ENCODE results near the gene ZNF787. TPM values are rescaled to one million over a fixed set of nuclear protein-coding genes. Genes with fewer than 3 reads are reported as not detected.
"Not testable (repeated sequence)": the region's sequence is repeated elsewhere in the genome, so short reads cannot be mapped to it uniquely, and the experiment has no call there.

Gene ZNF787
- polyA plus RNA-seq, 1 donor, result 33.3 TPM

DNA sequence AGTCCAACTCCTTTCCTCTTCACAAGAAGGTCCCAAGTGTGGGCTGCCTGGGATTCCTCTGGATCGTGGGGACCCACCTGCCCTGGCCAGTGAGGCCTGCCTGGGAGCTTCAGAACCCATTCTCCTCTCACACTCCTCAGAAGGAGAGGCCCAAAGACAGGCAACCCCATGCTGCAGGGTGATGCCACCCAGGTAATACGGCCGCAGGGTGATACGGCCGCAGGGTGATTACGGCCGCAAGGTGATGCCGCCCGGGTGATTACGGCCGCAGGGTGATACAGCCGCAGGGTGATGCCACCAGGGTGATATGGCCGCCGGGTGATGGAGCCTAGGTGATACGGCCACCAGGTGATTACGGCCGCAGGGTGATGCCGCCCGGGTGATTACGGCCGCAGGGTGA is 22.9 kb downstream of the ZNF787 start:
- H3K36me3 ChIP-seq (ENCODE audit: control insufficient read depth, insufficient read depth, low read length), result peaks cover 59% of the 10 kb centered on the region
- no CpG with 5 or more reads among the region's 21 CpGs for WGBS (ENCODE audit: insufficient coverage, low lambda C conversion rate)
- H3K27ac ChIP-seq (ENCODE audit: low read length); H3K4me1 ChIP-seq (ENCODE audit: control insufficient read depth, insufficient read depth, low read length); DNase-seq; H3K4me3 ChIP-seq (ENCODE audit: low read length); H3K27me3 ChIP-seq (ENCODE audit: control insufficient read depth, insufficient read depth, low read length): not testable (repeated sequence)
- H3K9me3 ChIP-seq (ENCODE audit: control insufficient read depth, low read depth, low read length), result peaks cover 16% of the 10 kb centered on the region

DNA sequence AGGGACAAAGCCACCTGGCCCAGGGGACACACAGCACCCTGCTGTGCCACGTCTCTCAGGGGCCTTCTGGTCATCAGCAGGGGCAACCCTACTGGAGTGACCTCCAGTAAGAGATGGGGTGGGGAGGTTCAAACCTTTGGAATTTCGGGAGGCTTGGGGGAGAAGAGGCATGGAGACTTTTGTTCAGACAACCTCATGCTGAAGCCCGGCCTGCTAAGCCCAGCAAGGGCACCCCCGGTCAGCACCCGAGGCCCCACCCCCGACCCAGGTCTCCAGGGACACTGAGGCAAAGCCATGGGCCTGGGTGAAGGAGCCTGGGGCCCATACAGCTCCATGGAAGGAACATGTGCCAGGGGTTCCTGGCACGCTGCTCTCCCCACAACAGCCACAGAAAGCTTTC is 23.3 kb downstream of the ZNF787 start:
- no CpG with 5 or more reads among the region's 7 CpGs for WGBS (ENCODE audit: insufficient coverage, low lambda C conversion rate)
- no peak for DNase-seq
- Histone ChIP-seq H3K9me3 (ENCODE audit: control insufficient read depth, low read depth, low read length) (peaks cover 16% of the 10 kb centered on the region), H3K36me3 (ENCODE audit: control insufficient read depth, insufficient read depth, low read length) (peaks cover 61% of the 10 kb centered on the region), H3K27ac (ENCODE audit: low read length) (no peak overlapping the region), H3K4me3 (ENCODE audit: low read length) (no peak overlapping the region), H3K27me3 (ENCODE audit: control insufficient read depth, insufficient read depth, low read length) (no peaks in the 10 kb centered on the region), H3K4me1 (ENCODE audit: control insufficient read depth, insufficient read depth, low read length) (no peaks in the 10 kb centered on the region)

DNA sequence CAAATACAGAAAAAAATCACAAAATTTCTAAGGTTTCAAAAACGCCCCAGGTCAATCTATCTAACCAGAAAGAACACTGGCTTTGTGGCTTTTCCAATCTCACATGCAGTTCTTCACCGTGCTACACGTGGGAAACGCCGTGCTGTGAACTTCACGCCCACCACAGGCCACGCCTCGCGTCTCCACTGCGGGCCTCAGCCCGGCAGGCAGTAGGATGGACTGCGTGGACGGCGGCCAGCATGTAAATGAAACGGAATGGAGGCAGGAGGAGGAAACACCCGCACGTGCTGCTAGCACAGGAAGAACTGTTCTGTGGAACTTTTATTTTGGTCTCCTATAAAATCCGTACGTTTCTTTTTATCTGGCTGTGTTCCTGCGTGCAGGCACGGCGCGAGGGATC is 23.8 kb downstream of the ZNF787 start:
- Histone ChIP-seq H3K4me1 (ENCODE audit: control insufficient read depth, insufficient read depth, low read length) (no peaks in the 10 kb centered on the region), H3K27me3 (ENCODE audit: control insufficient read depth, insufficient read depth, low read length) (no peaks in the 10 kb centered on the region), H3K4me3 (ENCODE audit: low read length) (no peak overlapping the region), H3K9me3 (ENCODE audit: control insufficient read depth, low read depth, low read length) (peaks cover 18% of the 10 kb centered on the region), H3K36me3 (ENCODE audit: control insufficient read depth, insufficient read depth, low read length) (peaks cover 61% of the 10 kb centered on the region), H3K27ac (ENCODE audit: low read length) (no peak overlapping the region)
- WGBS (ENCODE audit: insufficient coverage, low lambda C conversion rate), result no CpG with 5 or more reads among the region's 23 CpGs
- DNase-seq, result no peak

DNA sequence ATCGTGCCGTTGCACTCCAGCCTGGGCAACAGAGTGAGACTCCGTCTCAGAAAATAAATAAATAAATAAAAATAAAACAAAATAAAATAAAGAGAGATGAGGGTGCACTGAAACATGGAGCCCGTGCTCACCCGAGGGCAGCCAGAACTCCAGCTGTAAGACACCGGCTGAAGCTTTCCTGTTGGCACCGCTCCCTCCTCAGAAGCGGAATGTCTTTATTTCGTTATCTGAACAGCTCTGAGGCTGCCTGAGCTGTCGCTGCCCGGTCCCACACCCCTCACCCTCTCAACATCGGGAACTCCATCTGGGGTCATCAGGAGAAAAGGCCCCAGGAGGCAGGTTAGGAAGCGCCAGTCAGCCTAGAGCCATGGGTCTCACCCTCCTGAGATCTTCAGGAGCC is 24.4 kb downstream of the ZNF787 start:
- no peak overlapping the region for H3K27ac ChIP-seq (ENCODE audit: low read length)
- no CpG with 5 or more reads among the region's 13 CpGs for WGBS (ENCODE audit: insufficient coverage, low lambda C conversion rate)
- no peak for DNase-seq
- no peaks in the 10 kb centered on the region for H3K4me1 ChIP-seq (ENCODE audit: control insufficient read depth, insufficient read depth, low read length)
- peaks cover 21% of the 10 kb centered on the region for H3K9me3 ChIP-seq (ENCODE audit: control insufficient read depth, low read depth, low read length)
- no peak overlapping the region for H3K4me3 ChIP-seq (ENCODE audit: low read length)
- peaks cover 55% of the 10 kb centered on the region for H3K36me3 ChIP-seq (ENCODE audit: control insufficient read depth, insufficient read depth, low read length)
- no peaks in the 10 kb centered on the region for H3K27me3 ChIP-seq (ENCODE audit: control insufficient read depth, insufficient read depth, low read length)

DNA sequence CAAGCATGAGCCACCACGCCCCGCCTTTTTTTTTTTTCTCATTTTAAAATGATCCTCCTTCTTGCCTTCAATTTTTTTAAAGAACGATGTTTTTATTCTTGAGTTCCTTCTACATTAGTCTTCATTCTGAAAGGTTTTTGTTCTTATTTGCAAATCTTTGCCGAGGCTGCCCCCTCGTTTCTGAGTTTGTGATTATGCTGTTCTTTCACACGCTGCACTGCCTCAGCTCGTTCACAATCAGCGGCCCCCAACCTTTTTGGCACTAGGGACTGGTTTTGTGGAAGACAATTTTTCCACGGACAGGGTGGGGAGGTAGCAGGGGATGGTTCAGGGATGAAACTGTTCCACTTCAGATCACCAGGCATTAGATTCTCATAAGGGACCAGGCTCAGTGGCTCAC is 26.6 kb downstream of the ZNF787 start:
- no peaks in the 10 kb centered on the region for H3K4me1 ChIP-seq (ENCODE audit: control insufficient read depth, insufficient read depth, low read length)
- peaks cover 54% of the 10 kb centered on the region for H3K36me3 ChIP-seq (ENCODE audit: control insufficient read depth, insufficient read depth, low read length)
- WGBS (ENCODE audit: insufficient coverage, low lambda C conversion rate), result 100% methylated on average over 3 of the region's 9 CpGs
- H3K27ac ChIP-seq (ENCODE audit: low read length), result no peak overlapping the region
- H3K9me3 ChIP-seq (ENCODE audit: control insufficient read depth, low read depth, low read length), result peaks cover 16% of the 10 kb centered on the region
- no peak for DNase-seq
- no peaks in the 10 kb centered on the region for H3K27me3 ChIP-seq (ENCODE audit: control insufficient read depth, insufficient read depth, low read length)
- H3K4me3 ChIP-seq (ENCODE audit: low read length), result no peak overlapping the region

DNA sequence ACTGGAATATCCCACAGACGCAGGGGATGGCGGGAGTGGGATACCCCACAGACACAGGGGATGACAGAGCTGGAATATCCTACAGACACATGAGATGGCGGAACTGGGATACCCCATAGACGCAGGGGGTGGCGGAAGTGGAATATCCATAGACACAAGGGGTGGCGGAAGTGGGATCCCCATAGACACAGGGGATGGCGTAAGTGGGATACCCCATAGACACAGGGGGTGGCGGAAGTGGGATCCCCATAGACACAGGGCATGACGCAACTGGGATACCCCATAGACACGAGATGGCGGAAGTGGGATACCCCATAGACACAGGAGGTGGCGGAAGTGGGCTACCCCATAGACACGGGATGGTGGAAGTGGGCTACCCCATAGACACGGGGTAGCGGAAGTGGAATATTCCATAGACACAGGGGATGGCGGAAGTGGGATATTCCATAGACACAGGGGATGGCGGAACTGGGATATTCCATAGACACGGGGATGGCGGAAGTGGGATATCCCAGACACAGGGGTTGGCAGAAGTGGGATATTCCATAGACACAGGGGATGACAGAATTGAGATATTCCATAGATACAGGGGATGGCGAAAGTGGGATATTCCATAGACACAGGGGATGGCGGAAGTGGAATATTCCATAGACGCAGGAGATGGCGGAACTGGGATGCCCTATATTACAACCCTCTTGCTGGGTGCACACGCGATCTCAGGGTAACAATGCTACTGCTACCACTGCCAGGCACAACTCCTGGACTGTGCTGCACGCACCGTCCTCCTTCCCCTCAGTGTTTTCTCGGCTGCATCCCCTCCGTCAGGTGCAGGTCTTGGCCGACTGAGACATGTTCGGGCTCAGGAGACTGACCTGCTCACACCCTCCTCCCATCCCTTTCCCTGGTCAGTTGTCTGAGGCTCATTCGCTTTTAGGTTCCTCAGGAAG is 28.1 kb downstream of the ZNF787 start:
- WGBS (ENCODE audit: insufficient coverage, low lambda C conversion rate), result 100% methylated on average over 5 of the region's 32 CpGs
- H3K9me3 ChIP-seq (ENCODE audit: control insufficient read depth, low read depth, low read length), result peaks cover 6% of the 10 kb centered on the region
- H3K36me3 ChIP-seq (ENCODE audit: control insufficient read depth, insufficient read depth, low read length), result peaks cover 49% of the 10 kb centered on the region
- no peaks in the 10 kb centered on the region for H3K4me1 ChIP-seq (ENCODE audit: control insufficient read depth, insufficient read depth, low read length)
- H3K27ac ChIP-seq (ENCODE audit: low read length), result no peak overlapping the region
- no peaks in the 10 kb centered on the region for H3K27me3 ChIP-seq (ENCODE audit: control insufficient read depth, insufficient read depth, low read length)
- no peak overlapping the region for H3K4me3 ChIP-seq (ENCODE audit: low read length)
- DNase-seq, result no peak

DNA sequence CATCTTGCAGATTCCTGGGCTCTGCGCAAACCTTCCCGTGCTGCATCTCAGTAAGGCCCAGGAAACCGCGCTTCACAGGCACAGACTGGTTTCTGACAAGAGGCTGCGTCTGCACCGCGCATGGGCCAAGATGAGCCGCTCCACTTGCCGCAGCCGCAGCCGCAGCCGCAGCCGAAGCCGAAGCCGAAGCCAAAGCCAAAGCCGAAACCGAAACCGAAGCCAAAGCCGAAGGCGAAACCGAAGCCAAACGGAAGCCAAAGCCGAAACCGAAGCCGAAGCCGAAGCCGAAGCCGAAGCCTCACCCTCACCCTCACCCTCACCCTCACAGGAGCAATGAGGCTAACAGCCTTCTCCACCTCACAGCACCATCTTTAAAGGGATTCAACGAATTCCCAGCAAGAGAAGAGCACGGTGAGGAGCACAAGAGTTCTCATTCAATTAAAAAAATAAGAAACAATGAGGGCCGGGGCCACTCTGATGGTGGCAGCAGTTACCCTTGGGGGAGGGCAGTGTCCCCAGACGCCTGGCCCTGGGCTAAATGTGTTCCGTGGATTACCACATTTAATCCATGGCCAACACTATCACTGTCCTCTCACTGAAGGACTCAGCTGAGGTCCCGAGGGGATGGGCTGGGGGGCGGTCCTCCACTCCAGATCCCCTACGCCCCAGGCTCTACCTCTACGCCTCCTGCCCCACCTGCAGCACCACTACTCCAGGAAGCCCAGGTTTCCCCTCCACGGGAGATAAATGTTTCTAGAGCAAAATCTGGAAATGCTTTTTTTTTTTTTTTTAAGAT is 29.1 kb downstream of the ZNF787 start:
- no peak for DNase-seq
- Histone ChIP-seq H3K27ac (ENCODE audit: low read length) (no peak overlapping the region), H3K9me3 (ENCODE audit: control insufficient read depth, low read depth, low read length) (peaks cover 6% of the 10 kb centered on the region), H3K4me1 (ENCODE audit: control insufficient read depth, insufficient read depth, low read length) (no peaks in the 10 kb centered on the region), H3K27me3 (ENCODE audit: control insufficient read depth, insufficient read depth, low read length) (no peaks in the 10 kb centered on the region), H3K4me3 (ENCODE audit: low read length) (no peak overlapping the region), H3K36me3 (ENCODE audit: control insufficient read depth, insufficient read depth, low read length) (peaks cover 48% of the 10 kb centered on the region)
- no CpG with 5 or more reads among the region's 38 CpGs for WGBS (ENCODE audit: insufficient coverage, low lambda C conversion rate)

DNA sequence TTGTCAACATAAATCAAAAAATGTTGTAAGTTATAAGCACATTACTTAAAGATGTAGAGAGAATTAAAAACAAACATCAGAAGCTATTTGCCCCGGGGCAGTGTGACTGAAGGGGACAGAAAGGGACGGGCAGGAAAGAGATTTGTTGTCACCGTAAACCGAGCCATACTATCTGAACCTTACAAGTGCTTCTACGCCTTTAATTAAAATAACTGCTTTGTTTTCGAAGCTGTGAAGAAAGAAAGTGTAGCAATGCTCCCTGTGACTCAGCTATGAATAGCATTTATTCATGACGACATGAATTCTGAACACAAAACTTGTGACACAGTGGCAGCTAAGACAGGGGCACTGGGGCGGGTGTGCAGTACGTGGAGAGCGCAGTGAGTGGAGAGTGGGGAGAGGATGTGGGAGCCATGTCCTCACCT is 30.0 kb downstream of the ZNF787 start:
- H3K27me3 ChIP-seq (ENCODE audit: control insufficient read depth, insufficient read depth, low read length), result no peaks in the 10 kb centered on the region
- no peak for DNase-seq
- peaks cover 6% of the 10 kb centered on the region for H3K9me3 ChIP-seq (ENCODE audit: control insufficient read depth, low read depth, low read length)
- H3K27ac ChIP-seq (ENCODE audit: low read length), result no peak overlapping the region
- 90% methylated on average over 2 of the region's 10 CpGs for WGBS (ENCODE audit: insufficient coverage, low lambda C conversion rate)
- no peak overlapping the region for H3K4me3 ChIP-seq (ENCODE audit: low read length)
- H3K4me1 ChIP-seq (ENCODE audit: control insufficient read depth, insufficient read depth, low read length), result no peaks in the 10 kb centered on the region
- H3K36me3 ChIP-seq (ENCODE audit: control insufficient read depth, insufficient read depth, low read length), result peaks cover 45% of the 10 kb centered on the region

DNA sequence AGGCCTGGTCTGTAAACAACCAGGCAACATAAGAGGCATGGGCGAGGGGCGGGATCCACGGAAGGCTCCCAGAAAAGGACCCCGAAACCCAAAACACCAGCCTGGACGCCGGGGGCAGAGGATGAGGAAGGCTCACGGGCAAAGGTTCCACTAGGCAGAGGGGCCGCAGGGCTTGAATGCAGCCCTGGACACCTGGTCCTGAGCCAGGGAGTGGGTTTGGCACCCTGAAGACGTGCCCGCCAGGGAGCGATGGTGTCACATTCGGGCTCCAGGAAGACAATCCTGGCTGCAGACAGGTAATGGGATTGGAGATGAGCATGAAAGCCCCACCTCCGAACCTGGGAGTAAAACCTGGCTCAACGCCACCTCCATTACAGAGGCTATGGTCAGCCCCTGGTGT is 31.8 kb downstream of the ZNF787 start:
- Histone ChIP-seq H3K9me3 (ENCODE audit: control insufficient read depth, low read depth, low read length) (peaks cover 6% of the 10 kb centered on the region), H3K4me1 (ENCODE audit: control insufficient read depth, insufficient read depth, low read length) (no peaks in the 10 kb centered on the region), H3K27ac (ENCODE audit: low read length) (no peak overlapping the region), H3K4me3 (ENCODE audit: low read length) (no peak overlapping the region), H3K27me3 (ENCODE audit: control insufficient read depth, insufficient read depth, low read length) (no peaks in the 10 kb centered on the region), H3K36me3 (ENCODE audit: control insufficient read depth, insufficient read depth, low read length) (peaks cover 36% of the 10 kb centered on the region)
- WGBS (ENCODE audit: insufficient coverage, low lambda C conversion rate), result no CpG with 5 or more reads among the region's 14 CpGs
- DNase-seq, result no peak

DNA sequence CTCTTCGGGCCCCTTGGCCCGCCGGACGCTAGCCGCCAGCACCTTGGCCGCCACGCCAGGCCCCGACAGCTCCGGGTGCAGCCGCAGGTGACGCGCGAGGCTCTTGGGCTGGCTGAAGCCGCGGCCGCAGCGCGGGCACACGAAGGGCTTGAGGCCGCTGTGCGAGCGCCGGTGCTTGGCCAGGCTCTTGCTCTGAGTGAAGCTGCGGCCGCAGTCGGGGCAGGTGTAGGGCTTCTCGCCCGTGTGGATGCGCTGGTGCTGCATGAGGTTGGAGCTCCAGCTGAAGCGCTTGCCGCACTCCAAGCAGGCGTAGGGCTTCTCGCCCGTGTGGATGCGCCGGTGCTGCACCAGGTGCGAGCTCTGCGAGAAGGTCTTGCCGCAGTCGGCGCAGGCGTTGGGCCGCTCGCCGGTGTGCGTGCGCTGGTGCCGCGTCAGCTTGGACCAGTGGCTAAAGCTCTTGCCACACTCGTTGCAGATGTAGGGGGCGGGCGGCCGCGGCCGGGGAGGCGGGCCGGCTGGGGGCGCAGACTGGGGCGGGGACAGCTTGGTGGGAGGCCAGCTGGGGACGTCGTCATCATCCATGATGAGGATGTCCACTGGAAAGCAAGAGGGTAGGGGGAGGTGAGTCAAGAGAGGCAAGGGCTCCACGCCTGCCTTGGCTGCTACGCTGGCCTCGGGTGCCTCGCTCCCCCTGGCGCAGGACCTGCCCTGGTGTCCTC is 32.4 kb downstream of the ZNF787 start:
- peaks cover 36% of the 10 kb centered on the region for H3K36me3 ChIP-seq (ENCODE audit: control insufficient read depth, insufficient read depth, low read length)
- no peak overlapping the region for H3K4me3 ChIP-seq (ENCODE audit: low read length)
- no peaks in the 10 kb centered on the region for H3K27me3 ChIP-seq (ENCODE audit: control insufficient read depth, insufficient read depth, low read length)
- no peaks in the 10 kb centered on the region for H3K4me1 ChIP-seq (ENCODE audit: control insufficient read depth, insufficient read depth, low read length)
- no peak overlapping the region for H3K27ac ChIP-seq (ENCODE audit: low read length)
- peaks cover 6% of the 10 kb centered on the region for H3K9me3 ChIP-seq (ENCODE audit: control insufficient read depth, low read depth, low read length)
- WGBS (ENCODE audit: insufficient coverage, low lambda C conversion rate), result no CpG with 5 or more reads among the region's 66 CpGs
- DNase-seq, result no peak
